GM23338 (cell line): ENCODE measurements around the gene SCAMP5. TPM values are rescaled to one million over a fixed set of nuclear protein-coding genes. Genes with fewer than 3 reads are reported as not detected.

Experiments
- ATAC-seq: fragments of 200-7000 bp; cut with Tn5 transposase; 3 replicates; pipeline ENCODE4 v1.9.1; 2020
- DNase-seq: peaks from one replicate; pipeline ENCODE4 v3.0.0-alpha.2; 2015; ENCODE audit warnings: low spot score
- H2AFZ ChIP-seq: fragments of 200-600 bp; sonication (generic); 2 replicates; pipeline ENCODE4 v1.8.0; 2016; ENCODE audit warnings: antibody characterized with exemption, mild to moderate bottlenecking, moderate library complexity
- H3F3A ChIP-seq: fragments of 200-600 bp; sonication (generic); replicated peaks from 2 replicates; pipeline ENCODE4 v1.8.0; 2017; ENCODE audit warnings: antibody characterized with exemption, mixed run types, low read depth
- H3K27ac ChIP-seq: fragments of 200-600 bp; sonication (generic); 2 replicates; pipeline ENCODE4 v1.6.1; 2016; ENCODE audit warnings: low read depth
- H3K27me3 ChIP-seq: fragments of 200-600 bp; sonication (generic); 2 replicates; pipeline ENCODE4 v1.8.0; 2016; ENCODE audit warnings: mild to moderate bottlenecking, mixed run types, moderate library complexity; ENCODE audit not compliant: insufficient read depth
- H3K36me3 ChIP-seq: fragments of 200-600 bp; sonication (generic); 2 replicates; pipeline ENCODE4 v1.8.0; 2016; ENCODE audit warnings: mild to moderate bottlenecking; ENCODE audit not compliant: insufficient read depth
- H3K4me1 ChIP-seq: fragments of 200-600 bp; sonication (generic); 2 replicates; pipeline ENCODE4 v1.8.0; 2016; ENCODE audit warnings: mild to moderate bottlenecking, moderate library complexity; ENCODE audit not compliant: insufficient read depth
- H3K4me2 ChIP-seq: fragments of 200-600 bp; sonication (generic); 2 replicates; pipeline ENCODE4 v1.7.1; 2017; ENCODE audit warnings: mixed run types
- H3K4me3 ChIP-seq: fragments of 200-600 bp; sonication (generic); 2 replicates; pipeline ENCODE4 v1.6.1; 2016; ENCODE audit warnings: mixed run types
- H3K79me2 ChIP-seq: fragments of 200-600 bp; sonication (generic); replicated peaks from 2 replicates; pipeline ENCODE4 v1.8.0; 2017; ENCODE audit warnings: mild to moderate bottlenecking; ENCODE audit not compliant: insufficient read depth
- H3K9me2 ChIP-seq: fragments of 200-600 bp; sonication (generic); 2 replicates; pipeline ENCODE4 v1.8.0; 2017; ENCODE audit not compliant: insufficient read depth
- H4K20me1 ChIP-seq: fragments of 200-600 bp; sonication (generic); replicated peaks from 2 replicates; pipeline ENCODE4 v1.8.0; 2017; ENCODE audit warnings: mild to moderate bottlenecking; ENCODE audit not compliant: insufficient read depth
- H3K27ac Mint-ChIP-seq: 2 replicates; pipeline ENCODE4 v1.8.0; 2020; ENCODE audit warnings: inconsistent platforms, mild to moderate bottlenecking, moderate library complexity, mixed read lengths
- H3K27me3 Mint-ChIP-seq: 3 replicates; pipeline ENCODE4 v1.8.0; 2022; ENCODE audit warnings: low read depth, mild to moderate bottlenecking, moderate library complexity, mixed read lengths, inconsistent platforms; ENCODE audit not compliant: insufficient read depth, poor library complexity
- H3K36me3 Mint-ChIP-seq: 3 replicates; pipeline ENCODE4 v1.8.0; 2021; ENCODE audit warnings: low read depth, mild to moderate bottlenecking, inconsistent platforms, moderate library complexity, mixed read lengths
- H3K4me1 Mint-ChIP-seq: 3 replicates; pipeline ENCODE4 v1.8.0; 2020; ENCODE audit warnings: mild to moderate bottlenecking, inconsistent platforms, mixed read lengths
- H3K4me3 Mint-ChIP-seq: 3 replicates; pipeline ENCODE4 v1.8.0; 2021; ENCODE audit warnings: moderate library complexity, mild to moderate bottlenecking, inconsistent platforms, mixed read lengths
- H3K9me3 Mint-ChIP-seq: 3 replicates; pipeline ENCODE4 v1.8.0; 2020; ENCODE audit warnings: moderate library complexity, mild to moderate bottlenecking, inconsistent platforms, mixed read lengths
- CTCF ChIP-seq, 2 experiments: fragments of 200-600 bp in 1 of 2; sonication (generic) in 1 of 2; conservative IDR thresholded peaks; 2 replicates each; pipeline versions ENCODE4 v1.5.1 to v1.6.1; 2016 to 2017; ENCODE audit warnings: antibody characterized with exemption in 2 of 2, low read depth in 2 of 2, mild to moderate bottlenecking in 2 of 2, moderate library complexity in 1 of 2
- ETS1 ChIP-seq: IDR thresholded peaks from 2 replicates; pipeline ENCODE4 v1.6.1; 2016; ENCODE audit warnings: antibody characterized with exemption
- EZH2phosphoT487 ChIP-seq: fragments of 200-600 bp; sonication (generic); IDR thresholded peaks from one replicate; pipeline ENCODE4 v1.8.1; 2018; ENCODE audit warnings: antibody characterized with exemption; ENCODE audit not compliant: unreplicated experiment
- JUNB ChIP-seq: IDR thresholded peaks from one replicate; pipeline ENCODE4 v1.6.1; 2016; ENCODE audit warnings: antibody characterized with exemption; ENCODE audit not compliant: unreplicated experiment
- NANOG ChIP-seq: IDR thresholded peaks from 2 replicates; pipeline ENCODE4 v1.6.1; 2016; ENCODE audit warnings: antibody characterized with exemption, borderline replicate concordance
- POLR2AphosphoS5 ChIP-seq: IDR thresholded peaks from 2 replicates; pipeline ENCODE4 v1.6.1; 2016; ENCODE audit warnings: antibody characterized with exemption, low read depth
- STAT1 ChIP-seq: IDR thresholded peaks from one replicate; pipeline ENCODE4 v1.6.1; 2016; ENCODE audit warnings: antibody characterized with exemption; ENCODE audit not compliant: unreplicated experiment
- ZNF331 ChIP-seq: fragments of 250-450 bp; sonication (Bioruptor Pico); IDR thresholded peaks from 2 replicates; pipeline ENCODE4 v1.5.0; 2020; ENCODE audit warnings: low read depth, mild to moderate bottlenecking, moderate library complexity
- ZNF462 ChIP-seq: fragments of 250-450 bp; sonication (Bioruptor Pico); IDR thresholded peaks from 2 replicates; pipeline ENCODE4 v1.5.0; 2020; ENCODE audit warnings: mild to moderate bottlenecking, moderate library complexity
- polyA plus RNA-seq: library from polyadenylated mRNA; unstranded; fragments of >200 nt; fragmentation: Nextera tagmentation; extraction: Ambion mirVana; gene quantifications from 2 replicates; pipeline ENCODE4 v1.2.1, GENCODE V29; 2016
- total RNA-seq: library from RNA; depleted of rRNA; stranded (reverse); fragments of >200 nt; shearing (Covaris generic); gene quantifications from 2 replicates; pipeline ENCODE4 v1.2.3, GENCODE V29; 2014

The SCAMP5 gene
- total and polyA plus RNA-seq, 2 experiments from 2014 or later = 12.8 to 43.3 TPM

- H3K79me2 ChIP-seq = peaks cover 9% of the 10 kb centered on the region; the same call in 1 of the 2 replicates
- no peak overlapping the region for H3K4me3 ChIP-seq
- H3K36me3 Mint-ChIP-seq = peaks cover 11% of the 10 kb centered on the region
- H3K4me1 Mint-ChIP-seq = peaks cover 33% of the 10 kb centered on the region
- TF ChIP-seq CTCF (conservative IDR thresholded peaks at IDR 0.05; ENCODE audit: low read depth in 2 of 2) (no peak), POLR2AphosphoS5 (no peak), ZNF331 (CRISPR knock-in tag) (no peak), STAT1 (no peak), ETS1 (no peak), NANOG (no peak), JUNB (no peak), ZNF462 (CRISPR knock-in tag) (no peak), EZH2phosphoT487 (no peak)
- no peak overlapping the region for H3K27ac ChIP-seq
- H4K20me1 ChIP-seq = peaks cover 3% of the 10 kb centered on the region; the same call in 1 of the 2 replicates
- H3K4me2 ChIP-seq = no peak overlapping the region
- no peak for DNase-seq
- H3K4me1 ChIP-seq = peaks cover 11% of the 10 kb centered on the region
- no peak overlapping the region for H3K4me3 Mint-ChIP-seq
- no peaks in the 10 kb centered on the region for H3K36me3 ChIP-seq
- no peaks in the 10 kb centered on the region for H3F3A ChIP-seq
- no peaks in the 10 kb centered on the region; the same call in 2 of the 3 replicates for H3K9me3 Mint-ChIP-seq
- ATAC-seq = no peak
- H3K9me2 ChIP-seq = no peaks in the 10 kb centered on the region
- H3K27ac Mint-ChIP-seq = no peak overlapping the region
- H3K27me3 ChIP-seq = no peaks in the 10 kb centered on the region
- H3K27me3 Mint-ChIP-seq = peaks cover 2% of the 10 kb centered on the region
- no peak overlapping the region for H2AFZ ChIP-seq
These were observed 42.9 kb downstream of the SCAMP5 start for GRCh38 chr15:75038231-75038630.
